ENCODE results near the gene IDH1.

IDH1 gene

DNA sequence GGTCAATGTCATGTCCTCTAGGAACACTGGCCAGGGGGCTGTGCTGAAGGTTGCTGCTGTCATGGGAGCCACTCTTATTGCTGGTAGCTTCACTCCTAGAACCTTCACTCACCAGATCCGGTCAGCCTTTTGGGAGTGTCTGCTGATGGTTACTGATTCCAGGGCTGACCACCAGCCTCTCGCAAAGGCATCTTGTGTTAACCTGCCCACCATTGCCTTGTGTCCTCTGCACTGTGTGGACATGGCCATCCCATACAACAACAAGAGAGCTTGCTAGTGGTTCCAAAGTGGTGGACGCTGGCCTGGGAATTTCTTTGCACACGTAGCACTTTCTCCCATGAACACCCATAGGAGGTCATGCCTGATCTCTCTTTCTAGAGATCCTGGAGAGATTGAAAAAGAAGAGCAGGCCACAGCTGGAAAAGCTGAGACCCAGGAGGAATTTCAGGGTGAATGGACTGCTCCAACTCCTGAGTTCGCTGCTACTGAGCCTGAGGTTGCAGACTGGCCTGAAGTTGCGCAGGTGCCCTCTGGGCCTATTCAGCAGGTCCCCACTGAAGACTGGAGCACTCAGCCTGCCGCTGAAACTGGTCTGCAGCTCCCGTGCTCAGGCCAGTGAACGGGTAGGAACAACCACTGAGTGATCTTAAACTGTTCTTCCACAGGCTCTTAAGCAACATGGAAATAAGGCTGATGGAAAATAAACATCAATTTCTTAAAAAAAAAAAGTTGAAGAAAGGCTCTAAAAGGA, 46.4 kb downstream of the IDH1 start:
- DNase-seq = no peak

- no peak for DNase-seq
These were observed 47.1 kb downstream of the IDH1 start for GRCh38 chr2:208207769-208208168.

- DNase-seq = no peak
These were observed 50.7 kb downstream of the IDH1 start for GRCh38 chr2:208204166-208204565.

- no peak for DNase-seq
These were observed 59.3 kb downstream of the IDH1 start for GRCh38 chr2:208195531-208195930.

DNA sequence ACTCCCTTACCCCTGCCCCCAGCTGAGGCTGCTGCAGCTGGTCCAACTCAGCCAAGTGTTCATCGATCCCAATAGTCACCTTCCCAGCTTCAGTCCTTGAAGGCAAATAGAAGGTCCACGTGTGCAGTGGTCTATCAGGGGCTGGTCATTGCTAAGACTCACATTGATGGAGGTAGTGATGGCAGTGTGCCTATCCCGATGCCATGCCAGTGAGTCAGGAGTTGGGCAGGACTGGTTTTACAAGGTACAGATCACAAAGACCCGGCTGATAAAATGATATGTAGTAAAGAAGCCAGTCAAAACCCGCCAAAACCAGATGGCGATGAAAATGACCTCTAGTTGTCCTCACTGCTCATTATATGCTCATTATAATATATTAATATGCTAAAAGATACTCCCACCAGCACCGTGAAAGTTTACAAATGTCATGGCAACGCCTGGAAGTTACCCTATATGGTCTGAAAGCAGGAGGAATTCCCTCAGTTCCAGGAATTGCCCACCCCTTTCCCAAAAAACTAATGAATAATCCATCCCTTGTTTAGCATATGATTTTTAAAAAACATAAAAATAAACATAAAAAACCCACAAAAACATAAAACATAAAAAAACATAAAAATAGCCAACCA, 62.1 kb downstream of the IDH1 start:
- DNase-seq = no peak

DNA sequence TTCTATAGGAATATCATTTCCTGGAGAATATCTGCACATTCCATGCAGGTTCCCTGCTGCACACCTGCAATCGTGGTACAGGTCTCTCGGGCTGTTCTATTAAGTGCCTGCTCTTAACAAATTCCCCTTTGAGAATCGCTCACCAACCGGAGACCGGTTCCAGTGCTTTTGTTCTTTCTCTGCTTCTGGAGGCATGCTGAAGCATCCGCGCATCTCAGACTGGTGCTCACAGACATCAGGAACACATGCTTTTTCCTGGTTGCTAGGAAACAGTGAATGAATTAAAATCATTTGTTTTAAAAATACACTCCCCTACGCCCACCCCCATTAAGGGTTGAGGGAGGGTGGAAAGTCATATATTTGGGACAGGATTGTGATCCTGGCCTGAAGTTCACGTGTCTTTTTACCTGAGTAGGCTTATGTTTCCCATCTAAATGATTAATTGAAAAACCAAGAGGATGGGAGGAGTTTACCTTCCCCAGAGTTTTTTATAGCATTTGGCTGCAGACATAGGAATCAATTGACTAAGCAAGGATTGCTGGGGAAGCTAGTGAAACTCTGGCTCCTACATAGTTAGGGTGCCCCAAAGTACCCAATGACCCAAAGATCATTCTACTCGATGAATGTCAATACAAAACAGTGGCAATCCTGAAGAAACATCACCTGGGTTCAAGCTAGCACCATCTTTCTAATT, 64.9 kb downstream of the IDH1 start, which contains the start of gene C2orf80:
Gene C2orf80 (minus strand): TSS at position 221 of the 694 bp plus-strand sequence. CDS start 3,044 bp downstream, outside the sequence.
- no peak for DNase-seq

DNA sequence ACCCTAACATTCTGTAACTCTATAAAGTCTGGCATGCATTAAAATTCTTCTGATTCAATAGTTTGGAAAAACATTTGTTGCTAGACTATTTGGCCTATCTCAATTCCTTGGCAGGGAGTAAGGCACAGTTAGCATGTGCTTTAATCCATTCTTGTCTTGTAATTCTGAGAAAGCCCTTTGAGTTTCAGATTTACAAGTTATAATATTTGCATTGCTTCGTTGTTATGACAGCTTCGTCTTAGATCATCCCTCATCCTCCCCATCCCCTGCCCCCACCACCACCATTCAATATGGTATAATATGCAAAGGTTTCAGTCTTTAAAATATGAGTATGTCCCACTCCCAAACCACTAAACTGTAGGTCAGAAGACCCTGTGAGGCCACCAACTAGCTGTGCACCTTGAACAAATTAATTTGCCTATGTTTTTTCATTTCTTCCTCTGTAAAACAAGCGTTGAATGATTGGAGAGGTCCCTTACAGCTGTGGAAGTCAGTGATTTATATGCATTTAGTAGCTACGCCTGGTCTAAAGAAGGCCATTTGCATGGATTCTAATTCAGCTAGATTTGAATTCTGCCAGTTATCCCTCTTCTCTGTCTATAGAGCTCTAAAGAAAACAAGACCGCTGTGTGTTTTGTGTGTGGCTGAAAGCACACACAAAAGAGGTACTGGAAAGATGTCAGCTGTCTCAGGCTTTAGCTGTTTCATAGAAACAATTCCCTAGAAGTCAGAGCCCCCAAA, 65.6 kb downstream of the IDH1 start:
- DNase-seq = no peak

GRCh38 chr2:208186893-208187292, 68.0 kb downstream of the IDH1 start:
- DNase-seq = no peak

DNA sequence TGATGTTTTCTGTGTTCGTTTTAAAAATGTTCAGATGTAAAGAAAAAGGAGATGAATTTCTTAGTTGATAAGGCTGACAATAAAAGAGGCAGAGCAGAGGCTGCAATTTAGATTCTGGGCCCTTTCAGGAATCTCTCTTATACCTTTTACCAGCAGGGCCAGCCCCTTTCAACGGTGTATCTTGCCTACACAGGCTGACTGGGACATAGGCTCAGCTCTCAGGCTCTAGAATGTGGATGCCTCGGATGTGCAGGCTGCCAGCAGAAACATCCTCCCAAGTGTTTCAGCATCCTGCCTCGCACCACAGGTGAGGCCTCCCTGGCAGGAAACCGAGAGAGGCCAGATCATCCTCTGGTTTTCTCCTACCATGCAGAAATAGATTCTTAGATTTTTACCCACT, 68.4 kb downstream of the IDH1 start:
- no peak for DNase-seq

Measured in stimulated activated CD4-positive, alpha-beta T cell treated with anti-CD3 and anti-CD28 coated beads, Interleukin-12 subunit alpha, Interleukin-12 subunit beta, amount 100 ng/mL, for 4 hours (primary cell).